T-helper 17 cell (primary cell): Measurements from ENCODE around the gene ACTG2. TPM values are rescaled to one million over a fixed set of nuclear protein-coding genes. Genes with fewer than 3 reads are reported as not detected.

Source experiments
- ATAC-seq: fragments of 150-1000 bp; cut with Tn5 transposase; 2 replicates; pipeline ENCODE4 v1.10.0; 2021; ENCODE audit warnings: mild to moderate bottlenecking, moderate library complexity
- DNase-seq, 3 donors: peaks; one replicate each; pipeline versions ENCODE4 v3.0.0 to v3.0.0-alpha.2; 2020 to 2021
- H3K9me3 ChIP-seq: one replicate; pipeline ENCODE4 v1.7.0; 2013; ENCODE audit warnings: low read length, mild to moderate bottlenecking; ENCODE audit not compliant: control insufficient read depth, poor library complexity, severe bottlenecking
- H3K27ac Mint-ChIP-seq: one replicate; pipeline ENCODE4 v1.8.0; 2022; ENCODE audit warnings: mild to moderate bottlenecking, moderate library complexity, mixed read lengths
- H3K27me3 Mint-ChIP-seq: one replicate; pipeline ENCODE4 v1.8.0; 2022; ENCODE audit warnings: mixed read lengths
- H3K36me3 Mint-ChIP-seq: one replicate; pipeline ENCODE4 v1.8.0; 2022; ENCODE audit warnings: low read depth, mixed read lengths
- H3K4me1 Mint-ChIP-seq: one replicate; pipeline ENCODE4 v1.8.0; 2022; ENCODE audit warnings: mild to moderate bottlenecking, mixed read lengths
- H3K4me3 Mint-ChIP-seq: one replicate; pipeline ENCODE4 v1.8.0; 2022; ENCODE audit warnings: mild to moderate bottlenecking, moderate library complexity, mixed read lengths
- total RNA-seq, 4 donors: library from RNA in 2 of 4; stranded (reverse) in 2 of 4; gene quantifications; one replicate each; pipeline ENCODE4 v1.2.3 and lab custom pipeline; 2022 to 2026

Gene ACTG2
- total RNA-seq, 2 donors from 2014 or later: not detected

GRCh38 chr2:73910873-73911547 is 18.2 kb downstream of the ACTG2 start:
- DNase-seq (no peak), ATAC-seq (no peak)
- no peak overlapping the region for H3K27ac Mint-ChIP-seq
- no peaks in the 10 kb centered on the region for H3K36me3 Mint-ChIP-seq
- no peak overlapping the region for H3K4me3 Mint-ChIP-seq
- peaks cover 3% of the 10 kb centered on the region for H3K4me1 Mint-ChIP-seq
- no peaks in the 10 kb centered on the region for H3K27me3 Mint-ChIP-seq
- H3K9me3 ChIP-seq: no peaks in the 10 kb centered on the region

GRCh38 chr2:73911548-73912208 is 18.9 kb downstream of the ACTG2 start:
- DNase-seq (no peak), ATAC-seq (no peak)
- no peaks in the 10 kb centered on the region for H3K9me3 ChIP-seq
- peaks cover 3% of the 10 kb centered on the region for H3K4me1 Mint-ChIP-seq
- H3K27ac Mint-ChIP-seq: no peak overlapping the region
- H3K27me3 Mint-ChIP-seq: no peaks in the 10 kb centered on the region
- H3K36me3 Mint-ChIP-seq: no peaks in the 10 kb centered on the region
- H3K4me3 Mint-ChIP-seq: no peak overlapping the region

- H3K27me3 Mint-ChIP-seq: peaks cover 6% of the 10 kb centered on the region
- ATAC-seq (no peak), DNase-seq (no peak)
- H3K36me3 Mint-ChIP-seq: peaks cover 2% of the 10 kb centered on the region
- H3K9me3 ChIP-seq: no peaks in the 10 kb centered on the region
- no peaks in the 10 kb centered on the region for H3K4me1 Mint-ChIP-seq
- no peak overlapping the region for H3K4me3 Mint-ChIP-seq
- H3K27ac Mint-ChIP-seq: no peak overlapping the region
These were observed 20.7 kb downstream of the ACTG2 start for GRCh38 chr2:73913414-73914054.

- H3K4me1 Mint-ChIP-seq: no peaks in the 10 kb centered on the region
- peaks cover 6% of the 10 kb centered on the region for H3K27me3 Mint-ChIP-seq
- H3K4me3 Mint-ChIP-seq: no peak overlapping the region
- DNase-seq: no peak
- no peak for ATAC-seq
- no peaks in the 10 kb centered on the region for H3K9me3 ChIP-seq
- H3K27ac Mint-ChIP-seq: peak overlapping the region; percentile 45
- peaks cover 2% of the 10 kb centered on the region for H3K36me3 Mint-ChIP-seq
These were observed 21.9 kb downstream of the ACTG2 start for GRCh38 chr2:73914667-73915066.

GRCh38 chr2:73915437-73915993 is 22.7 kb downstream of the ACTG2 start:
- no peak overlapping the region for H3K4me3 Mint-ChIP-seq
- peaks cover 6% of the 10 kb centered on the region for H3K27me3 Mint-ChIP-seq
- H3K27ac Mint-ChIP-seq: no peak overlapping the region
- no peaks in the 10 kb centered on the region for H3K4me1 Mint-ChIP-seq
- no peak for DNase-seq
- H3K36me3 Mint-ChIP-seq: peaks cover 2% of the 10 kb centered on the region
- no peak for ATAC-seq
- H3K9me3 ChIP-seq: no peaks in the 10 kb centered on the region

GRCh38 chr2:73916666-73917065 is 23.9 kb downstream of the ACTG2 start:
- Mint-ChIP-seq H3K27ac (no peak overlapping the region), H3K27me3 (peaks cover 6% of the 10 kb centered on the region), H3K4me3 (no peak overlapping the region), H3K4me1 (no peaks in the 10 kb centered on the region), H3K36me3 (peaks cover 2% of the 10 kb centered on the region)
- DNase-seq (no peak), ATAC-seq (no peak)
- no peaks in the 10 kb centered on the region for H3K9me3 ChIP-seq

- ATAC-seq: no peak
- no peak overlapping the region for H3K27ac Mint-ChIP-seq
- H3K4me1 Mint-ChIP-seq: no peaks in the 10 kb centered on the region
These were observed 24.5 kb downstream of the ACTG2 start for GRCh38 chr2:73917296-73917695.

GRCh38 chr2:73917696-73918207 is 24.9 kb downstream of the ACTG2 start:
- Mint-ChIP-seq H3K27me3 (peaks cover 6% of the 10 kb centered on the region), H3K4me1 (no peaks in the 10 kb centered on the region), H3K27ac (no peak overlapping the region), H3K36me3 (peaks cover 2% of the 10 kb centered on the region), H3K4me3 (no peak overlapping the region)
- ATAC-seq (no peak), DNase-seq (no peak)
- H3K9me3 ChIP-seq: no peaks in the 10 kb centered on the region

More at GRCh38 chr2:73917296-73917695, 24.5 kb downstream of the ACTG2 start:
- H3K27me3 Mint-ChIP-seq: peaks cover 6% of the 10 kb centered on the region
- peaks cover 2% of the 10 kb centered on the region for H3K36me3 Mint-ChIP-seq
- no peaks in the 10 kb centered on the region for H3K9me3 ChIP-seq
- DNase-seq: no peak
- no peak overlapping the region for H3K4me3 Mint-ChIP-seq

GRCh38 chr2:73918856-73919255 is 26.0 kb downstream of the ACTG2 start:
- no peak for DNase-seq

GRCh38 chr2:73919596-73920228 is 26.9 kb downstream of the ACTG2 start:
- Mint-ChIP-seq H3K36me3 (peaks cover 2% of the 10 kb centered on the region), H3K27ac (no peak overlapping the region), H3K4me1 (no peaks in the 10 kb centered on the region), H3K4me3 (no peak overlapping the region), H3K27me3 (peaks cover 6% of the 10 kb centered on the region)
- ATAC-seq: no peak
- H3K9me3 ChIP-seq: no peaks in the 10 kb centered on the region
- DNase-seq: no peak

More at GRCh38 chr2:73918856-73919255, 26.0 kb downstream of the ACTG2 start:
- no peaks in the 10 kb centered on the region for H3K9me3 ChIP-seq
- Mint-ChIP-seq H3K4me1 (no peaks in the 10 kb centered on the region), H3K36me3 (peaks cover 2% of the 10 kb centered on the region), H3K4me3 (no peak overlapping the region), H3K27me3 (peaks cover 6% of the 10 kb centered on the region), H3K27ac (no peak overlapping the region)
- no peak for ATAC-seq

- Mint-ChIP-seq H3K4me3 (no peak overlapping the region), H3K27ac (no peak overlapping the region), H3K36me3 (peaks cover 2% of the 10 kb centered on the region), H3K27me3 (peaks cover 6% of the 10 kb centered on the region), H3K4me1 (no peaks in the 10 kb centered on the region)
- no peaks in the 10 kb centered on the region for H3K9me3 ChIP-seq
- ATAC-seq (peak; percentile 57), DNase-seq (peak in 1 of 3 donors; percentile 13)
These were observed 28.1 kb downstream of the ACTG2 start for GRCh38 chr2:73920577-73921545.

- ATAC-seq (no peak), DNase-seq (no peak)
- peak overlapping the region; percentile 1 for H3K27ac Mint-ChIP-seq
- no peaks in the 10 kb centered on the region for H3K9me3 ChIP-seq
- H3K4me3 Mint-ChIP-seq: no peak overlapping the region
- peaks cover under 1% of the 10 kb centered on the region for H3K4me1 Mint-ChIP-seq
- H3K27me3 Mint-ChIP-seq: peaks cover 6% of the 10 kb centered on the region
- peaks cover 2% of the 10 kb centered on the region for H3K36me3 Mint-ChIP-seq
These were observed 28.8 kb downstream of the ACTG2 start for GRCh38 chr2:73921581-73921980.
